H9 (cell line): ENCODE data around the gene FGD6. TPM values are rescaled to one million over a fixed set of nuclear protein-coding genes. Genes with fewer than 3 reads are reported as not detected.
A peak's percentile ranks its signal among the peaks of the same experiment; 100 is the strongest.

Experiments used
- DNase-seq: peaks from one replicate; pipeline ENCODE4 v3.0.0-alpha.2; 2017
- H2AFZ ChIP-seq: one replicate; pipeline ENCODE4 v1.6.1; 2013; ENCODE audit warnings: mild to moderate bottlenecking, low read length, control low read depth, moderate library complexity
- H2AK5ac ChIP-seq: 2 replicates; pipeline ENCODE4 v1.6.1; 2013; ENCODE audit warnings: low read length, control low read depth, mixed read lengths; ENCODE audit not compliant: insufficient read length
- H2BK120ac ChIP-seq: one replicate; pipeline ENCODE4 v1.6.1; 2013; ENCODE audit warnings: low read depth, mild to moderate bottlenecking, low read length, control low read depth, inconsistent platforms; ENCODE audit not compliant: poor library complexity, severe bottlenecking
- H2BK12ac ChIP-seq: 2 replicates; pipeline ENCODE4 v1.6.1; 2013; ENCODE audit warnings: low read length, control low read depth, mixed read lengths, low read depth; ENCODE audit not compliant: insufficient read length
- H2BK15ac ChIP-seq: 2 replicates; pipeline ENCODE4 v1.6.1; 2013; ENCODE audit warnings: low read depth, low read length, control low read depth
- H2BK20ac ChIP-seq: one replicate; pipeline ENCODE4 v1.6.1; 2013; ENCODE audit warnings: low read depth, mild to moderate bottlenecking, low read length, control low read depth, inconsistent platforms; ENCODE audit not compliant: poor library complexity, severe bottlenecking
- H2BK5ac ChIP-seq: 2 replicates; pipeline ENCODE4 v1.6.1; 2013; ENCODE audit warnings: low read length, control low read depth, mixed read lengths; ENCODE audit not compliant: insufficient read length
- H3K14ac ChIP-seq: 2 replicates; pipeline ENCODE4 v1.6.1; 2013; ENCODE audit warnings: low read length, control low read depth; ENCODE audit not compliant: insufficient read depth
- H3K18ac ChIP-seq: 2 replicates; pipeline ENCODE4 v1.6.1; 2013; ENCODE audit warnings: low read depth, mild to moderate bottlenecking, mixed read lengths, low read length, control low read depth; ENCODE audit not compliant: insufficient read length
- H3K23ac ChIP-seq: 2 replicates; pipeline ENCODE4 v1.6.1; 2013; ENCODE audit warnings: low read length, control low read depth, mixed read lengths, low read depth; ENCODE audit not compliant: insufficient read length
- H3K23me2 ChIP-seq: 2 replicates; pipeline ENCODE4 v1.6.1; 2013; ENCODE audit warnings: low read depth, mild to moderate bottlenecking, mixed read lengths, low read length, control low read depth; ENCODE audit not compliant: insufficient read length, poor library complexity, severe bottlenecking
- H3K27ac ChIP-seq: 2 replicates; pipeline ENCODE4 v1.5.1; 2013; ENCODE audit warnings: low read length, control low read depth, mixed read lengths, low read depth; ENCODE audit not compliant: insufficient read length
- H3K27me3 ChIP-seq: 2 replicates; pipeline ENCODE4 v1.6.1; 2013; ENCODE audit warnings: low read length, control low read depth, inconsistent platforms; ENCODE audit not compliant: insufficient read depth
- H3K4ac ChIP-seq: 2 replicates; pipeline ENCODE4 v1.6.1; 2013; ENCODE audit warnings: low read depth, mild to moderate bottlenecking, control low read depth, inconsistent platforms, low read length, moderate library complexity
- H3K4me1 ChIP-seq: 2 replicates; pipeline ENCODE4 v1.6.1; 2013; ENCODE audit warnings: low read length, control low read depth, inconsistent platforms; ENCODE audit not compliant: insufficient read depth
- H3K4me2 ChIP-seq: 2 replicates; pipeline ENCODE4 v1.6.1; 2013; ENCODE audit warnings: low read length, control low read depth, mixed read lengths; ENCODE audit not compliant: insufficient read length, insufficient read depth
- H3K56ac ChIP-seq: 2 replicates; pipeline ENCODE4 v1.6.1; 2013; ENCODE audit warnings: low read depth, mild to moderate bottlenecking, mixed read lengths, low read length, control low read depth; ENCODE audit not compliant: insufficient read length
- H3K79me1 ChIP-seq: 2 replicates; pipeline ENCODE4 v1.6.1; 2013; ENCODE audit warnings: low read depth, mild to moderate bottlenecking, moderate library complexity, low read length, control low read depth, inconsistent platforms; ENCODE audit not compliant: insufficient read depth, poor library complexity, severe bottlenecking
- H3K79me2 ChIP-seq: 2 replicates; pipeline ENCODE4 v1.6.1; 2013; ENCODE audit warnings: low read length, control low read depth, inconsistent platforms; ENCODE audit not compliant: insufficient read depth
- H3K9ac ChIP-seq: 2 replicates; pipeline ENCODE4 v1.6.1; 2013; ENCODE audit warnings: low read length, control low read depth, mixed read lengths; ENCODE audit not compliant: insufficient read length; ENCODE audit errors: extremely low read depth
- H3K9me3 ChIP-seq: one replicate; pipeline ENCODE4 v1.6.1; 2013; ENCODE audit warnings: low read depth, low read length, inconsistent platforms; ENCODE audit not compliant: control insufficient read depth
- H3T11ph ChIP-seq: one replicate; pipeline ENCODE4 v1.6.1; 2013; ENCODE audit warnings: mild to moderate bottlenecking, low read length, control low read depth, inconsistent platforms
- H4K20me1 ChIP-seq: one replicate; pipeline ENCODE4 v1.6.1; 2013; ENCODE audit not compliant: control insufficient read depth, insufficient read length, insufficient read depth
- H4K5ac ChIP-seq: 2 replicates; pipeline ENCODE4 v1.6.1; 2013; ENCODE audit warnings: low read depth, mild to moderate bottlenecking, mixed read lengths, low read length, control low read depth; ENCODE audit not compliant: insufficient read length
- H4K8ac ChIP-seq: replicated peaks from 2 replicates; pipeline ENCODE4 v1.6.1; 2013; ENCODE audit warnings: low read length, control low read depth, mixed read lengths, low read depth; ENCODE audit not compliant: insufficient read length
- H4K91ac ChIP-seq: 2 replicates; pipeline ENCODE4 v1.6.1; 2013; ENCODE audit warnings: low read depth, mild to moderate bottlenecking, moderate library complexity, mixed read lengths, low read length, control low read depth; ENCODE audit not compliant: insufficient read length
- H3K27ac Mint-ChIP-seq, 3 experiments: 2 replicates in 2 of 3; 3 replicates in 1 of 3; pipeline ENCODE4 v1.8.0; 2020 to 2021; ENCODE audit warnings: mixed read lengths in 3 of 3, mild to moderate bottlenecking in 1 of 3, moderate library complexity in 1 of 3
- H3K27me3 Mint-ChIP-seq: 2 replicates; pipeline ENCODE4 v1.8.0; 2021; ENCODE audit warnings: low read depth, mild to moderate bottlenecking, moderate library complexity, mixed read lengths
- H3K36me3 Mint-ChIP-seq, 3 experiments: 2 replicates in 2 of 3; 3 replicates in 1 of 3; pipeline ENCODE4 v1.8.0; 2020 to 2021; ENCODE audit warnings: low read depth in 3 of 3, mixed read lengths in 3 of 3; ENCODE audit not compliant: insufficient read depth in 1 of 3
- H3K4me1 Mint-ChIP-seq, 2 experiments: 2 replicates each; pipeline ENCODE4 v1.8.0; 2020; ENCODE audit warnings: mixed read lengths in 2 of 2
- H3K4me3 Mint-ChIP-seq, 2 experiments: 2 replicates in 1 of 2; 3 replicates in 1 of 2; pipeline ENCODE4 v1.8.0; 2020 to 2021; ENCODE audit warnings: mild to moderate bottlenecking in 2 of 2, mixed read lengths in 2 of 2, moderate library complexity in 1 of 2
- H3K9me3 Mint-ChIP-seq, 2 experiments: 2 replicates in 1 of 2; 3 replicates in 1 of 2; pipeline ENCODE4 v1.8.0; 2020; ENCODE audit warnings: mild to moderate bottlenecking in 2 of 2, mixed read lengths in 2 of 2, moderate library complexity in 1 of 2
- WGBS: extraction: QIAGEN DNeasy Blood & Tissue Kit; methylation state at CpG from one replicate; pipeline ENCODE4 v1.1.7; 2013; ENCODE audit warnings: missing lambda C conversion rate, low lambda C conversion rate, mixed read lengths; ENCODE audit not compliant: insufficient read length; ENCODE audit errors: extremely low coverage; 5-methylcytosine and 5-hydroxymethylcytosine counted together
- total RNA-seq: library from RNA; stranded (reverse); gene quantifications from 2 replicates; pipeline ENCODE4 v1.2.1, GENCODE V29; 2021
- TF ChIP-seq, protein P1 (sequence below): fragments of 200-600 bp; sonication (generic); conservative IDR thresholded peaks from 3 replicates; pipeline ENCODE4 v1.8.0; 2021; ENCODE audit warnings: antibody characterized with exemption, mild to moderate bottlenecking

The FGD6 gene
- total RNA-seq, 1 experiment from 2014 or later = 39.5 TPM

DNA sequence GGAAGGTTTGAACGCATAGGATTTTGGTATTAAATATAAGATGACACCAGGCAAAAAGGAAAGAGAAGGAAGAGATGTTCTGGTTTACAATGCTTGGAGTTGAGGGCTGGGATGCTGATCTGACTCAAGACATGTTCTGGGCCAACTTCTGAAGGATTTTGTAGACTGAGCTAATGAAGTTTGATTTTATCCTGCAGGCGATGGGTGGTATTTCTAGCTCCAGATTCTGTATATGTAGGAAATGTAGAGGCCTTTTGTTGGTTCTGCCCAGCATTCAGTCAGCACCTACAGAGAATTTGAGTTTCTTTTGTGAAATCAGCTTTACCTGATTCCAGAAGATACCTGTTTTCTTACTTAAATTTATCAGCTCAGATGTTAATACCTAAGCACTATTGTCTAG, 48.5 kb upstream of the FGD6 start:
- H2BK15ac ChIP-seq = no peak overlapping the region
- TF ChIP-seq, protein P1, sequence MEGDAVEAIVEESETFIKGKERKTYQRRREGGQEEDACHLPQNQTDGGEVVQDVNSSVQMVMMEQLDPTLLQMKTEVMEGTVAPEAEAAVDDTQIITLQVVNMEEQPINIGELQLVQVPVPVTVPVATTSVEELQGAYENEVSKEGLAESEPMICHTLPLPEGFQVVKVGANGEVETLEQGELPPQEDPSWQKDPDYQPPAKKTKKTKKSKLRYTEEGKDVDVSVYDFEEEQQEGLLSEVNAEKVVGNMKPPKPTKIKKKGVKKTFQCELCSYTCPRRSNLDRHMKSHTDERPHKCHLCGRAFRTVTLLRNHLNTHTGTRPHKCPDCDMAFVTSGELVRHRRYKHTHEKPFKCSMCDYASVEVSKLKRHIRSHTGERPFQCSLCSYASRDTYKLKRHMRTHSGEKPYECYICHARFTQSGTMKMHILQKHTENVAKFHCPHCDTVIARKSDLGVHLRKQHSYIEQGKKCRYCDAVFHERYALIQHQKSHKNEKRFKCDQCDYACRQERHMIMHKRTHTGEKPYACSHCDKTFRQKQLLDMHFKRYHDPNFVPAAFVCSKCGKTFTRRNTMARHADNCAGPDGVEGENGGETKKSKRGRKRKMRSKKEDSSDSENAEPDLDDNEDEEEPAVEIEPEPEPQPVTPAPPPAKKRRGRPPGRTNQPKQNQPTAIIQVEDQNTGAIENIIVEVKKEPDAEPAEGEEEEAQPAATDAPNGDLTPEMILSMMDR = peak; percentile 40
- H4K8ac ChIP-seq = no peak overlapping the region
- H3K9ac ChIP-seq = no peak overlapping the region
- no peak overlapping the region for H2AK5ac ChIP-seq
- H3K27me3 Mint-ChIP-seq = no peaks in the 10 kb centered on the region
- DNase-seq = no peak
- H2BK5ac ChIP-seq = no peak overlapping the region
- H3K4me2 ChIP-seq = no peak overlapping the region
- H4K91ac ChIP-seq = no peak overlapping the region
- no peak overlapping the region for H3T11ph ChIP-seq
- no peak overlapping the region for H3K18ac ChIP-seq
- H3K27ac ChIP-seq = no peak overlapping the region
- H3K27me3 ChIP-seq = no peaks in the 10 kb centered on the region
- H4K5ac ChIP-seq = no peak overlapping the region
- H3K4me1 Mint-ChIP-seq = no peaks in the 10 kb centered on the region
- H3K23me2 ChIP-seq = no peaks in the 10 kb centered on the region
- no peak overlapping the region for H3K14ac ChIP-seq
- WGBS = no CpG with 5 or more reads among the region's 2 CpGs
- peaks cover 2% of the 10 kb centered on the region; the same call in 1 of the 2 replicates for H3K4me1 ChIP-seq
- peak overlapping the region in 2 of 3 experiments; percentile 18 to 37; a peak in 1 of 7 replicates for H3K27ac Mint-ChIP-seq
- no peaks in the 10 kb centered on the region for H3K9me3 Mint-ChIP-seq
- no peak overlapping the region for H2BK20ac ChIP-seq
- no peak overlapping the region for H3K4ac ChIP-seq
- H3K9me3 ChIP-seq = no peaks in the 10 kb centered on the region
- no peak overlapping the region for H3K56ac ChIP-seq
- no peaks in the 10 kb centered on the region for H4K20me1 ChIP-seq
- H2BK12ac ChIP-seq = no peak overlapping the region
- H3K79me2 ChIP-seq = no peaks in the 10 kb centered on the region; the same call in 1 of the 2 replicates
- H3K23ac ChIP-seq = no peak overlapping the region
- no peak overlapping the region for H2AFZ ChIP-seq
- peaks cover 10 to 42% (median 22%) of the 10 kb centered on the region in 3 experiments; a peak in 6 of 7 replicates for H3K36me3 Mint-ChIP-seq
- no peak overlapping the region for H3K4me3 Mint-ChIP-seq
- H2BK120ac ChIP-seq = no peak overlapping the region
- H3K79me1 ChIP-seq = no peaks in the 10 kb centered on the region
